NCI-H345 treated with DMSO at 0.1 percent for 48 hours (cell line): ENCODE measurements around the gene IL17A.
A peak's percentile ranks its signal among the peaks of the same experiment; 100 is the strongest.

ENCODE experiments used
- DNase-seq: peaks from one replicate; lab custom pipeline; 2025; ENCODE audit not compliant: unreplicated experiment; lab: John Stamatoyannopoulos, UW

Gene IL17A

DNA sequence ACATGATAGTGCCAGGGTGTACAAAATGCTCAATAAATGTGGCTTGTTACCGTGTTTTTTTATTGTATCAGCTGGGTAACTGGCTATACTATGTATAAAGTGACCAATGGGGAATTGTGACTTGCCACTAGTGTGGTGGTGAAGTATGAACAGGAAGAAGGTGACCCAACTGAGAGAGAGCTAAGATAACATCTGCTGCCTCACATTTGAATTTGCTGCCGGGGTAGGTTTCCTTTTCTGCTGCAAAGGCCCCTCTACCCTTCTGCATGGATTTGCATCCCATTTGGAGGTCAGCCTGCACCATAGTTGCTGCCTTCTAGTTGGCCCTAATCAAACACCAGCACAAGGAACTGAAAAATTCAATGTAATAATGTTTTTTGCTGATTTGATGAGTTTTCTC, 24.1 kb downstream of the IL17A start:
- DNase-seq, result no peak

DNA sequence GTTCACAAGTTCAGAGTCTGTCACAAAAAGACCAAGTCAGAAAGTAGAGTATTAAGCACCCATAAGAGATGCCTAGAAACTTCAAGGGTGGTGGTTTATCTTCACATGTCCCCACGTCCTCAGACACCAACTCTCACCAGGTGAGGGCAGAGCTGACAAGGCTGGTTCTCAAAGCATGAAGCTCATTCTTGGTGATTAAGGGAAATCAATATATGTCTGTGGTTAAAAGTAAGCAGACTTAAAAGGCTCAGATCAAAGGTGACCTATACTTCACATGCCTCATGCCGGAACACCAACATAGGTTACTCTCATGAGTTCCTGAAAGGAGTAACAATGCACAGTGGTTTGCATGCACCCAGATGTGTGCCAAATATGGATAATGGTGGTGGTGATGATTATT, 27.0 kb downstream of the IL17A start:
- DNase-seq, result no peak

DNA sequence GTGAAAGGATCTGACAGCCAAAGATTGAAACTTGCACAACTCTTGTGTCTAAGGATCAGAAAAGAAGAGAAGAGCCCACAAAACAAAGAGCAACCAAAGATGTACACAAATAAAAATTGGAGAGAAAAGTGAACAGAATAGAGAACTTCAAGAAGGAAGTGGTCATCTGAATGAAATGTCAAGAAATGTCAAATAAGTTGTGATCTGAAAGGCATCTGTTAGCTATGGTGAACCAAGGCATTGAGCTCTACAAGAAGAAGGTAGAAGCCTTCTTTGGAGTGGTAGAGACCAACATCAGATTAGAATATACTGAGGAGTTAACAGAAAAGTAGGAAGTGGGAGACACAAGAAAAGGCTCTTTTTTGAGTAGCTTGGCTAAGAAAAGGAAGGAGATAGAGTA, 29.6 kb downstream of the IL17A start:
- DNase-seq, result no peak

DNA sequence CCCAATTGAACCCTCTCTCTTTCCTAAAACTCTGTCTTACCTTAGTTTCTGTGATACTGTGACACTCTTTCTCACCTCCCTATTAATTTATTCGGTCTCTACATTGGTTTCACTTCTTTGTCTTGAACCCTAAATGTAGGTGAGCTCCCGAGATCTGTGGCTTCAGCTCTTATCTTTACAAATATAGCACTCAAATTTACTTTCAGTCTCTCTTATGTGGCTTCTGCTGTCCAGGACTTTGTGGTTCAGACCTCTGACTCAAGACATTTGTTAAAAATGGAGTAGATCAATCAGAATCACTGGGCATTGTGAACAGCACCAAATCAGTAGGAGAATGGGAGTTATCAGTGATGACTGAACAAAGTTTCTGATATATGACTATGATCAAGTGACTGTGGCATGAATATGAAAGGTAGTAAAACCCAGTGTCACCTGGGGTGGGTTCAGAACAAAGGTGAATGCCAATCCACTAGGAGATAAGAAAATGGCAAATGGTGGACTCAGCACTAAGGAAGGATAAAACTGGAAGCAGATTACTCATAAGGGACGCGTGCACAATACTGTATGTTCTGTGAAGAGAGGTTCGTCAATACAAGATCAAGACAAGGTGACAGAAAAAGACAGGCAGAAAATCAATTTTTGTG, 30.9 kb downstream of the IL17A start:
- no peak for DNase-seq

DNA sequence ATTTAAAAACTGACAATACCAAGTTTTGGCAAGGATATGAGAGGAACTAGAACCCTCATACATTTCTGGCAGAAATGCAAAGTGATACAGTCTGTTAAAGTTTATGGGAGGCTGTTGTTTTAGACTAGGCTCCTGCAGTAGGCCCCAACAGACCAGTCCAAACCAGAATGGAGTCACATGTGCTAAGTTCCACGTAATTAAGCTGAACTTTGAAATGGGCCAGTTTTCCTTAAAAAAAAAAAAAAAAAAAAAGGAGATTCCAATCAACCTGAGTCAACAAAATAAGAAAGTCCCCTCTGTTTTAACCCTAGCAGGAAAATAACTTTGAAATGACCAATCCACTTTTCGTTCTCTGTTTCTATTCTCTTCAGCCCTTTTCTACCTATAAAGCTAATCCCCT, 31.6 kb downstream of the IL17A start:
- DNase-seq, result no peak

DNA sequence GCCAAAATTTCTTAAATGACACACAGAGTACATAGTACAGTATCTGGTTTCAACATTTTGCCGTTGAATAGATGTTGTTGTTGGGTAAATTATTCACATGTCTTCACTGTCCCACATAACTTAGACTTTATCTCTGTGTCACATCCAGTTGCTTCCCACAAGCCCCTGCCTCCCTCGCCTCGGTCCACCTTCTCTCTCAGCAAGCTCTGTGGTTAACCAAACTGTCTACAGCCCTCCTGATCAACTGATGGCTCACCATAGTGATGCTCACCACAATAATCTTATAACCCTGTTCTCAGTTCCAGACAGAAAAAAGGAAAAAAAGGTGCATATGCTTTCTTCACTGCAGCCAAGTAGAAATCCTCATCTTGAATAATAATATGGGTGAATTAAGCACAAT, 35.1 kb downstream of the IL17A start:
- DNase-seq, result no peak

DNA sequence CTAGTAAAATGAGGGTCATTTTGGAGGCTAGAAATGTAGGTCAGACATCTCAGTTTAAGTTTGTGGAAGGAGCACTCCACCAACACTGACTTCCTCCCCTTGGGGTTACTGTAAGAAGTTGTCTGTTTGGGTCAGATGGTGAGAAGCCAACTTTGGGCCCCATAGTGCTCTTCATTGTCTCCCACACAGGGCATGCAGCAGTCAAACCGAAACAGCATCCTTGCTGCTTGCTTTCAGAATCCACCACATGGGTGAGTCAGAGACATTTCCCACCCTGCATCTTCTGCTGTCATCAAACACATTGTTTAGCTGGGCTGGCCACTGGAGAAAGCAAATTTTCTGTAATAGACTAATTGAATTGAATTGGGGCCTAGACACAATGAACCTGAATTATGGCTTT, 41.3 kb downstream of the IL17A start:
- DNase-seq, result no peak

DNA sequence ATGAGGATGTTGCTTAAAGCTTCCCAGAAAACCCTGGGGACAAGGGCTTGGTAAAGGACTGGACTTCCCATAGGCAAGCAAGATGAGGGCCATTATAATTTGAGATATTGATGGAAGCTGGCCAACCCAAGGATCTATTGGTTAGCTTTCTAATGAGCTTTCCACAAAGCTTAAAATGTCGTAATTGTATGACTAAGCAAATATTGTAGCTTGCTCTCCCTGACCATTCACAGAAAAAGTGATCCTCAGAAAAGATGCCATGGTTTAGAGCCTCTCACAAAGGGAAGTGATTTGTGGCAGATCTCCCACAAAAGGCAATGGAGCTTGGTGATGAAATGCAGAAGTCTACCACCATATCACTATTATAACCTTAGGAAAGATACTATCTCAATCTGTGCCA, 44.5 kb downstream of the IL17A start:
- no peak for DNase-seq

DNA sequence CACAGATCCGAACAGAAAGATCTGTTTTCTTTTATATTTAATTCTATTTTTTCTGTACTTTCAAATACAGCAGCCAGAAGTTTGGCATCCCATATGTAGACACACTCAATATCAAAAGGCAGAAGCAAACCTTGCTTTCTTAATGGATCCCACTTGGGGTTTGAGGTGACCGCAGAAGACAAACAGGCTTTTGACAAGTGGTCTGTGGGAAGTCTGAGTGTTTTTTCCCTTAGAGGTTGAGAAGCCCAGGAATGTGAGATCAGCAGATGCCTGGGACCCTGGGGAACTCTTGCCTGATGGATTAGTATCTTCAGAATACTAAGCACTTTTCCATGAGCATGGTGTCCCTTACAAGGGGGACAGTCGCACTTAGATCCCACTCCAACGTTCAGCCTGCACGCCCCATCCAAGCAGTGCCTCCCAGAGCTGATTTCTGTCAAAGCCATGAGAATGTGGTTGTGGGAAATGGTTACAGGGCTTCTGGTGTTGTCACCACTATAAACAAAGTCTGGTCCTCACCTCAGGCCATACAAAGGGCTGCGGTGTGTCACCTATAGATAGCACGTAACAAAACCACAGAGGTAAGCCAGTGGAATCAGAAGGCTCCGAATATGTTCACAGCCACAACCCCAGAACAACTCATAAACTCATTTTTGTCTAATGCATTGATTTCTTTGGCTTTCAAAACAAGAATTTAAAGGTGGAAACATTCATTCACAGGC, 45.4 kb downstream of the IL17A start:
- no peak for DNase-seq

DNA sequence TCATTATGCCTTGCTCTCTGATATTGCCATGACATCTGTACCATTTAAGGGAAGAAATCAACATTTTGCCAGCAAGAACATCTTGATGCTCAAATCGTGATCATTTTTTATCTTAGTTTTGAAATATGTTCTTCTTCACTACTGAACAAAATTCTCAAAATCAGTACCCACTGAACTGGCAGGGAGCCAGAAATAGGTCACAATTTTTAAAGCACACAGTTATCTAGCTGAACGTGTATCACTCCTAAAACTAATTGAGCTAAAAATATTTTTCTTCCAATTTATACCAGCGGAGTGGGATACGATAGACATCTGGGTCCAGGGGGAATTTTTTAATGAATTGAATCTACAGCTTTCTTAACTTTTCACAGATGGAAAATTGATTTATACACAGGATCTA, 46.8 kb downstream of the IL17A start:
- DNase-seq, result no peak

DNA sequence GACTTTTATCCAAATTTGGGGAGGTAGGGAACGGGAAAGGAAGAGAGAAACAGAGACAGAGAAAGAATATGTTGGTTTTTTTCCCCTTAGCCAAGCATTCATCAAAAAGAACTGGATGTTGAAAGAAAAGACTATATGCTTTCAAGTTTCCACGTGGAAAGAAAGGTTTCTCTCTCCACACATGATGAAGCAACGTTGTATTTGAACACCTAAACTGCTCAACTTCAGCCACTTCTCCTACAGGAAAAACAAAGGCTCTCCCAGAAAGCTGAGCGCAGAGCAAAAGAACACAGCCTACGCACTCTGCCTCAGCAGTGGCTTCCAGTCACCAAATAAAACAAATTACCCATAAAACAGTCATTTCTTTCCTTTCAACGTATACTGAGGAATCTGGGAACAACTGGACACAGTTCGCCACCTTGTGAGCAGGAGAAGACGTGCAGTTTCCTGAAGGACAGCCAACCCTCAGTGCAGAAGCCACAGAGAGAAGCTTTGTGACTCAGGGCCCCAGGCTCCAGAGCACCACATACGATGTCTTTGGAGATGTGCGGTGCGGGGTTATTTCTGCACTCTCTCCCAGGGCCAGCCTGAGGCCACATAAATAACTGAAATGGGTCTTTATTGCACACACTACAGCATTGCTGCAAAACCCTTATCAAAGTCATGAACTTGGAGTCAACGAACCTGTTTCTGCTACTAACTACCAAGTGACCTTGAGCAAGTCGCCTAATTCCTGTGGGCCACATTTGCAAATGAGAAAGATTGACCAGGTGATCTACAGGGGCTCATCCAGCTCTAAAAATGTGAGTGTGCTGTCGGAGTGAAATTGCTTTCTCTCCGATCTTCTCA, 48.0 kb downstream of the IL17A start:
- DNase-seq, result peak; percentile 38
